Stimulated activated CD8-positive, alpha-beta memory T cell treated with anti-CD3 and anti-CD28 coated beads, Interleukin-7, amount 100 ng/mL, for 24 hours (primary cell): ENCODE data around the gene MED12L.

Experiments
- DNase-seq: peaks from one replicate; pipeline ENCODE4 v3.0.0-alpha.2; 2020; ENCODE audit warnings: low read depth

The MED12L gene

DNA sequence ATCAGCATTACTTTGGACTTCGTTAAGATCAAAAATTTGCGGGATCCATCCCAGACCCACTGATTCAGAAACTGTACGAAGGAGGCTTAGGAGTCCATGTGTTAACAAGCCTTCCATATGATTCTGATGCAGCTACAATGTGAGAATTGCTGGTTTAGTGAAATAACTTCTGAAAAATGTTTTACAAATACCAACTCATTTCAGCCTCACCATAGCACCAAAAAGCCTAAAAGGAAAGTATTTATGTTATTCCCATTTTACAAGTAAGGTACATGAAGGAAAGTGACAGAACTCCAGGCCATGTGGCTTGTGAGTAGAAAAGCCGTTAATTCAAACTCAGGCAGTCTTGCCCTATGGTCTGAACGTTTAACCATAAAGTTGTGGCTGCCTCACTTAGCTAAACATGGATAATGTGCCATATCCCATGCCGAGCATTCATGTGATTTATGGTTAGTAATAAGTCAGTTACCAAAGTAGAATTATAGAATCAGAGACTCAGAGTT is 376.9 kb downstream of the MED12L start:
- no peak for DNase-seq

DNA sequence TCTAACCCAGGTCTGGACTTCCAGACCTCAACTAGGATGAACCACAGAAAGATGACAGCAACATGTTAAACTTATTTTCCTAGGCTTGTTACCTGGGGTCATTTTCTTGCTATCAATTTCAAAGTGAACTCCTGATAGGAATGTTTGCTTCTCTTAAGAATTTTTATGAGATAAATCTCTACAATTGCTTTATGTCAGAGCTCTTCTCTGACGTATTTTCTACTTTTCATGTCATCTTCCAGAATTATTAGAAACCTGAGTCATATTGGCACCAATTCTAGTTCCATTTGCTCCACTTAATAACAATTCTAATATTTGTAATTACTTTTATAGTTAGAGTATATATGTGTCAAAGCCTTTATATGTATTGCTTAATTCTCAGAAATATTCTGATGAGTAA is 377.5 kb downstream of the MED12L start:
- no peak for DNase-seq

DNA sequence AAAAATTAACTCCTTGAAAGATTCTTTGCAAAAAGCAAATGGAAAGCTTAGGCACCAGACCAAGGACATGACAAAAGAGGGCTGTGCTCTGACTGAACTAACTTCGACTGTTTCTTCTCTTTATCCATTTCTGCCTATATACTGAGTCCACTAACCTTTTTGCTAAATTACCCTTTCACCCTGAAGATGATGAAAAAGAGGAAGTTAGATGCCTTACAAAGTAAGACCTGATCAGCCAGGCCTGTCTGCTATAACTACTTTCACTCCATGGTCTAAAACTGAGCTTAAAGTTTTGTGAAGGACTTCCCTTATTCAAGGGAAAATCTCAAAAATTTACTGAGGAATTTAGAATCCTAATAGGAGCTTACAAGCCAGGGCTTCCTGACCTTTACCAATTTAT is 381.6 kb downstream of the MED12L start:
- no peak for DNase-seq

DNA sequence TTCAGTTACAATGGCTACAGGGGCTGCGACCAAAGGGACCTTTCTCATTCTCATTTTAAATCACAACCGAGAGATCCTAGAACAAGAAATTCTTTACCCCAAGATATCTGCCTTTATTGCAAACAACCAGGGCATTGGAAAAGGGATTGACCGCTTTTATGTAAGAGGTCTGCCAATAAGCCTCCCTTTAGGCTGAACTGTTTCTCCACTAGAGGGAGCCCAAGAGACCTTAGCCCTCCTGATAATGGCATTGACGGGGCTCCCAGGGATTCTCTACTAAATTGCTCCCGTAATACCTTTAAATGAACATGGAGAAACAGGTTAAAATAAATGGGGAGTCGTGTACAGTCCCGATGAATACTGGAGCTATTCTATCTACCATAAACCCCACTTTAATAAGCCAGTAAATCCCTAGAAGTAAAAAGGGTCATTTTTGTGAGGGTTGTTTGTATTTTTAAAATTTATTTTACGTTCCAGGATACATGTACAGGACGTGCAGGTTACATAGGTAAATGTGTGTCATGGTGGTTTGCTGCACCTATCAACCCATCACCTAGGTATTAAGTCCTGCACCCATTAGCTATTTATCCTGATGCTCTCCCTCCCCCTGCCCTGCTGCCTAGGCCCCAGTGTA is 382.9 kb downstream of the MED12L start:
- no peak for DNase-seq

DNA sequence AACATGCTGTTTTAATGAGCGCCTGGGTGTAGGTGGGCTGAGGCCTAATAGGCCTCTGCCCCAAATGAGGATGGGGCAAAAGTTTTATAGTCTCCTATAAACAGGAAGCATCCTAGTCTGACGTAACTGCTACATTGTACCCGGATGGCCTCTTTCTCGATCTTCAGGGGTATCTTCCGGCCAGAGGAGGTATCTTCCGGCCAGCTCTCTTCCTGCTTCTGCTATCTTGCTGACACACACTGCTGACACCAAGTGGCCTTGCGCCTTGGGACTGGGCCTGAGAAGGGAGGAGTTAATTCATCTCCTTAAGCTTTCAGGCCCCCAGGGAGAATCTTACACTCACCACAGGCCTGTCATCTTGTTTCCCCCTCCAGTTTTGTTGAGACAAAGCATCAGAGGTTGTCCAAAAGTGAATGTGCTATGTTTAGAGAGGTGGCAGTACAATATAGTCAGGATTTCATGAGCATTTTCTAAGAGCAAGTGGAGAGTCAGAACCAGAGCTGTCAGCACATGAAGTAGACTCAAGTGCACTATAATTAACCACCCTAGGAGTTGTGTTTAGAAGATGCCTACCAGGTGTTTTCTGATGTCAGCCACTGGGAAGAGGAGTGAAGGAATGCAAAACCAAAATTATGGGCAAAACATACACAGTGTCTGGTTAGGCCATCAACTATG is 391.0 kb downstream of the MED12L start:
- DNase-seq = no peak

DNA sequence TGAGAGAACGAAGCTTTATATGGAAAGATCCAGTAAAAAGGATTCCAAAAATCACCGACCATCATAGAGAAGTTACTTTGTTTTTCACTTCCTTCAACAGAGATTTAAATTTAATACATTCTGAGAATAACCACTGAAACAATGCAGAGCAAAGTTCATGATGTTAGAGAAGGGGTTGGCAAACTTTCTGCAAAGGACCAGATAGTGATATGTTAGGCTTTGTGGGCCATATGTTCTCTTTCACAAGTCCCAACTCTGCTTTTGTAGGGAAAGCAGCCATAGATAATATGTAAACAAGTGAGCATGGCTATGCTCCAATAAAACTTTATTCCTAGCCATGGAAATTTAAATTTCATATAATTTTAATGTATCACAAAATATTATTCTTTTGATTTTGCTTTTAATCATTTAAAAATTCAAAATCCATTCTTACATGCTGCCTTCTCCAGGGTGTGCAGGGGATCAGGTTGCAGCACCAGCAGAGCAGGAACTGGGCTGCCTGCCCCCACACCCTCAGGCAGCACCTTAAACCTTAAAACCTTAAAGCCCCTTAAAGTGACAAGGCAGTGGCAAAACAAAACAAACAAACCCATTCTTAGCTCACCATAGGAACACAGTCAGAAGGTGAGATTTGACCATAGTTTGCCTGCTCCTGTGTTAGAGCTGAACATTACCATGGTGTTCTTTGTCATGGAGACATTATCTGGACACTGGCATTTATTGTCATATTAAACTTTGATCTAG is 392.3 kb downstream of the MED12L start:
- DNase-seq = no peak

DNA sequence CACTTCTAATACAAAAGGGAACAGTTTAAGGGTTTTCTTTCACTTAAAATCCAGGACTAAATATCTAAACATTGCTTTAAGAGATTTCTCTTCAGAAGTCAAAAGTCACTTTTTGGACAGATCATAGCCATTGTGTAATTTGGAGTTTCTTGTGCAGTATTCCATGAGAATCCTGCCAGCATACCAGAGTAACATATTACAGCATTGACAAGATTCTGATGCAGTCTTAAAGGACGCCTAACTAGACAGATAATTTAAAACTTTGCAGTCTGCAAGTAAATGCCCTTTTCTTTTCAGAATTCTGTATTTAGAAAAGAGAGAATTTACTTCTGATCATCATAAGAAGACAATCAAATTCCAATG is 392.9 kb downstream of the MED12L start:
- no peak for DNase-seq

DNA sequence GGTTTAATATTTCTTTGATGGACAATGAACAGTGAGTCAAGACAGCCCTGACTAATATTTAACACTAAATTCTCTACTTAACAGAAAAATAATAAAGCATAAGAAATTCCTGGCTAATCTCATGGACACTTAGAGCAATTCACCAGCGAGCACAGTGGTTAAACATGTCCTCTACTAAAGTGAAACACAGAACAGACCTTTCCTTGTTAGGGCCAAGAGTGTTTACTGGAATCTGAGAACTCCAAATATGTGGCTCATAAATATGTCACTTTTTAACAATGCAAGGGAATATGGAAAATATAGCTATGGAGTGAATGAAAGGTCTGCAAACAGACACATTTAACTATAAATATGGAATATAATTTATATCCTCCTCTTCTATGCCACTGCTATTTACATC is 394.0 kb downstream of the MED12L start:
- DNase-seq = no peak

DNA sequence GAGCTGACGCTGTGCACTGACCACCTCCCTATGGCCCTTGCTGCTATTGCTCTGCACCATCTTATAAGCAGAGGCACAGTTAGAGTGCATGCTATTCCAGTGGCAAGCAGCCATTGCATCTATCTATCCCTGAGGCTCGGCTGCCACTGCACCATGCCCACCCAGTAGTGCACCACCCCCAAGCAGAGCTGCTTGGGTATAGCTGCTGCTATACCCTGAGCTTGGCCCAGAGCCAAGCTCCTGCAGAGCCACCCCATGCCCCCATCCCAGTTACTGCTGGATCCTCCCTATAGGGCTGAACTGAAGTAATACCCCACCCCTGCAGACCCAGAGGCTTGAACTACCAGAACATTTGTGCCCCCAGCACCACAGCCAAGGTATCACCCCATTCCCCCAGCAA is 395.0 kb downstream of the MED12L start:
- DNase-seq = no peak

DNA sequence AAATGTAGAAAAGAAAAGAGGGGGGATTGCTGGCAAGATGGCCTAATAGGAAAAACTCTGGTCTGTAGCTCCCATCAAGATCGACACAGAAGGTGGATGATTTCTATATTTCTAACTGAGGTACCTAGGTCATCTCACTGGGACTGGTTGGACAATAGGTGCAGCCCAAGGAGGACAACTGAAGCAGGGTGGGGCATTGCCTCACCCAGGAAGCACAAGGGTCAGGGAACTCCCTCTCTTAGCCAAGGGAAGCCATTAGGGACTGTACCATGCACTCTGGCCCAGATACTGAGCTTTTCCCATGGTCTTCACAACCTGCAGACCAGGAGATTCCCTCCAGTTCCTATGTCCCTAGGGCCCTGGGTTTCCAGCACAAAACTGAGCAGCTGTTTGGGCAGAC is 398.0 kb downstream of the MED12L start:
- no peak for DNase-seq

DNA sequence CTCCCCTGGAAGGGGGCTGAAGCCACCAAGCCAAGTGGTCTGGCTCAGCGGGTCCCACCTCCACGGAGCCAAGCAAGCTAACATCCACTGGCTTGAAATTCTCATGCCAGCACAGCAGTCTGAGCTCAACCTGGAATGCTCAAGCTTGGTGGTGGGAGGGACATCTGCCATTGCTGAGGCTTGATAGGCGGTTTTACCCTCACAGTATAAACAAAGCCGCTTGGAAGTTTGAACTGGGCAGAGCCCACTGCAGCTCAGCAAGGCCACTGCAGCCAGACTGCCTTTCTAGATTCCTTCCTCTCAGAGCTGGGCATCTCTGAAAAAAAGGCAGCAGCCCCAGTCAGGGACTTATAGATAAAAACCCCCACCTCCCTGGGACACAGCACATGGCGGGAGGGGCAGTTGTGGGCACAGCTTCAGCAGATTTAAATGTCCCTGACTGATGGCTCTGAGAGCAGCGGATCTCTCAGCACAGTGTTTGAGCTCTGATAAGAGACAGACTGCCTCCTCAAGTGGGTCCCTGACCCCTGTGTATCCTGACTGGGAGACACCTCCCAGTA is 398.6 kb downstream of the MED12L start:
- no peak for DNase-seq
